Ovary (tissue), 9 donors: ENCODE measurements around the gene OR9Q1. TPM values are rescaled to one million over a fixed set of nuclear protein-coding genes. Genes with fewer than 3 reads are reported as not detected.

Experiments
- DNase-seq, 5 donors: peaks; one replicate each; pipeline ENCODE4 v3.0.0-alpha.2; 2019 to 2020
- H3K27ac ChIP-seq, 2 donors: fragments of 200-600 bp; one replicate each; pipeline versions ENCODE4 v1.5.1 to v1.8.0; 2019 to 2022
- H3K27me3 ChIP-seq: fragments of 200-600 bp; one replicate; pipeline ENCODE4 v1.8.0; 2022
- H3K36me3 ChIP-seq: fragments of 200-600 bp; sonication (generic); one replicate; pipeline ENCODE4 v1.5.1; 2019
- H3K4me1 ChIP-seq: one replicate; pipeline ENCODE4 v1.8.1; 2013; ENCODE audit warnings: mild to moderate bottlenecking, moderate library complexity; ENCODE audit not compliant: insufficient read depth
- H3K4me3 ChIP-seq: fragments of 200-600 bp; sonication (generic); one replicate; pipeline ENCODE4 v1.5.1; 2017
- H3K9me3 ChIP-seq, 2 donors: fragments of 200-600 bp in 1 of 2; sonication (generic) in 1 of 2; one replicate each; pipeline versions ENCODE4 v1.5.1 to v1.8.1; 2013 to 2019; ENCODE audit warnings: mild to moderate bottlenecking in 1 of 2, moderate library complexity in 1 of 2
- CTCF ChIP-seq, 3 donors: fragments of 450-650 bp in 2 of 3; fragments of 200-600 bp in 1 of 3; IDR thresholded peaks; one replicate each; pipeline versions ENCODE4 v1.5.1 to v1.8.0; 2016 to 2022; ENCODE audit warnings: antibody characterized with exemption in 3 of 3, mild to moderate bottlenecking in 1 of 3
- EP300 ChIP-seq: sonication (generic); formaldehyde crosslinking; IDR thresholded peaks from one replicate; pipeline ENCODE4 v1.6.1; 2017; ENCODE audit warnings: antibody characterized with exemption
- POLR2A ChIP-seq: fragments of 450-650 bp; IDR thresholded peaks from one replicate; pipeline ENCODE4 v1.6.1; 2017; ENCODE audit warnings: antibody characterized with exemption, mild to moderate bottlenecking, moderate library complexity
- WGBS, 3 donors: extraction: QIAGEN DNeasy Blood & Tissue Kit in 1 of 3; methylation state at CpG; one replicate each; pipeline versions ENCODE4 v1.1.5 to v1.1.7; 2013 to 2017; 5-methylcytosine and 5-hydroxymethylcytosine counted together
- intact Hi-C, 4 donors: fragments of 100-400 bp; cut with DNase I; formaldehyde crosslinking; loops; one replicate each; pipeline versions ENCODE4 v1.11.0 to v1.15.1; 2022 to 2023
- polyA plus RNA-seq, 2 donors: library from polyadenylated mRNA; stranded (reverse); fragments of 200-250 nt in 1 of 2; fragments of 350-450 nt in 1 of 2; fragmentation: Illumina TruSeq in 1 of 2; extraction: RNeasy Lipid Tissue Mini Kit (QIAGEN cat#74804) in 1 of 2; gene quantifications; one replicate each; pipeline ENCODE4 v1.2.3, GENCODE V29; 2013 to 2014
- total RNA-seq, 7 donors: library from RNA; depleted of rRNA in 2 of 7; stranded (reverse); fragments of >200 nt in 2 of 7; fragmentation: NEBNext Ultra II Directional in 3 of 7; extraction: Animal tissue kit (Norgen Biotek cat#: 25700) in 3 of 7; gene quantifications; one replicate each; pipeline versions ENCODE4 v1.1.0 to v1.2.4, GENCODE V29; 2016 to 2023
- donor health status: DM: no; HTN: no; CAD: no; lungs with moderate emphysema.
- donor health status: DM: no; HTN: no; CAD: no.
- donor health status: Bipolar disorder and iron deficiency.
- donor health status: DM: yes; HTN: yes; CAD: no.
- donor health status: DM: no; HTN: no; CAD: no.
- donor health status: DM: yes; HTN: yes; CAD: no.

Gene OR9Q1
- total and polyA plus RNA-seq, 9 donors, result not detected

- Histone ChIP-seq H3K27ac (no peak overlapping the region), H3K4me1 (no peaks in the 10 kb centered on the region), H3K9me3 (no peaks in the 10 kb centered on the region), H3K27me3 (no peaks in the 10 kb centered on the region), H3K36me3 (no peaks in the 10 kb centered on the region), H3K4me3 (no peak overlapping the region)
- DNase-seq, result peak in 1 of 5 donors; percentile 15
- TF ChIP-seq POLR2A (no peak), CTCF (IDR thresholded peaks at IDR 0.05) (no peak), EP300 (no peak)
- intact Hi-C loops, result no loop called here
- WGBS, 3 donors, result 63 to 72% (median 71%) methylated on average over 7 of the region's 7 CpGs
Observed at GRCh38 chr11:58179648-58180047, 156.0 kb downstream of the OR9Q1 start.

- Histone ChIP-seq H3K9me3 (no peaks in the 10 kb centered on the region), H3K27me3 (no peaks in the 10 kb centered on the region), H3K4me3 (no peak overlapping the region), H3K27ac (no peak overlapping the region), H3K36me3 (no peaks in the 10 kb centered on the region), H3K4me1 (no peaks in the 10 kb centered on the region)
- WGBS, 3 donors, result 91 to 94% (median 94%) methylated on average over 4 of the region's 4 CpGs
- TF ChIP-seq POLR2A (no peak), EP300 (no peak), CTCF (IDR thresholded peaks at IDR 0.05) (no peak)
- DNase-seq, result no peak
- intact Hi-C loops, result no loop called here
Observed at GRCh38 chr11:58186938-58187337, 163.3 kb downstream of the OR9Q1 start.

GRCh38 chr11:58188770-58189169 is 165.1 kb downstream of the OR9Q1 start, which contains the start of gene OR9Q2:
Gene OR9Q2, plus strand, starts transcription at chr11:58189070. Its CDS starts 1,421 bp downstream, at chr11:58190491.
- TF ChIP-seq CTCF (IDR thresholded peaks at IDR 0.05), result no peak
- TF ChIP-seq EP300, result no peak
- no peak for TF ChIP-seq POLR2A
- H3K9me3 ChIP-seq, result no peaks in the 10 kb centered on the region
- DNase-seq, result no peak
- intact Hi-C loops, result no loop called here
- H3K4me1 ChIP-seq, result no peaks in the 10 kb centered on the region
- no peaks in the 10 kb centered on the region for H3K27me3 ChIP-seq
- H3K36me3 ChIP-seq, result no peaks in the 10 kb centered on the region
- 79 to 83% (median 79%) methylated on average over 2 of the region's 2 CpGs for WGBS, 3 donors
- H3K4me3 ChIP-seq, result no peak within 1 kb of the TSS
- no peak within 1 kb of the TSS for H3K27ac ChIP-seq

GRCh38 chr11:58192229-58192628 is 168.5 kb downstream of the OR9Q1 start:
- Histone ChIP-seq H3K27me3 (no peaks in the 10 kb centered on the region), H3K4me3 (no peak overlapping the region), H3K27ac (no peak overlapping the region), H3K9me3 (no peaks in the 10 kb centered on the region), H3K4me1 (no peaks in the 10 kb centered on the region), H3K36me3 (no peaks in the 10 kb centered on the region)
- no peak for DNase-seq
- intact Hi-C loops, result no loop called here
- 70 to 82% (median 75%) methylated on average over 3 of the region's 3 CpGs for WGBS, 3 donors
- TF ChIP-seq POLR2A, result no peak
- TF ChIP-seq CTCF (IDR thresholded peaks at IDR 0.05), result no peak
- TF ChIP-seq EP300, result no peak
